T-cell (primary cell): ENCODE results near the gene ZACN. TPM values are rescaled to one million over a fixed set of nuclear protein-coding genes. Genes with fewer than 3 reads are reported as not detected.
A peak's percentile ranks its signal among the peaks of the same experiment; 100 is the strongest.

Experiments used
- ATAC-seq, 4 experiments: fragments of 200-7000 bp in 3 of 4; fragments of 150-1000 bp in 1 of 4; cut with Tn5 transposase; replicated peaks in 1 of 4; 1 replicate in 3 of 4; 2 replicates in 1 of 4; pipeline ENCODE4 v1.10.0; 2021; ENCODE audit warnings: moderate library complexity in 3 of 4, mild to moderate bottlenecking in 2 of 4, moderate number of reproducible peaks in 1 of 4
- CTCF ChIA-PET, 2 donors: fragments of 300-600 bp; sonication (Branson Sonifier 250); formaldehyde crosslinking; loops; one replicate each; lab custom pipeline; 2022; ENCODE audit warnings: antibody characterized with exemption in 2 of 2; lab: Charles Lee
- POLR2A ChIA-PET, 2 donors: fragments of 300-600 bp; sonication (Branson Sonifier 250); formaldehyde crosslinking; loops; one replicate each; lab custom pipeline; 2022; ENCODE audit warnings: antibody characterized with exemption in 2 of 2; lab: Charles Lee
- DNase-seq, 35 experiments: peaks; one replicate each; pipeline versions ENCODE4 v3.0.0 to v3.0.0-alpha.2; 2013 to 2023
- H3K27ac ChIP-seq: one replicate; pipeline ENCODE4 v1.5.1; 2013; ENCODE audit warnings: low read length
- H3K27me3 ChIP-seq, 2 experiments: replicated peaks in 1 of 2; 1 replicate in 1 of 2; 2 replicates in 1 of 2; pipeline versions ENCODE4 v1.6.1 to v1.7.0; 2013; ENCODE audit warnings: low read length in 1 of 2, mixed read lengths in 1 of 2; ENCODE audit not compliant: control insufficient read depth in 2 of 2, insufficient read depth in 2 of 2; ENCODE audit errors: extremely low read depth in 1 of 2
- H3K36me3 ChIP-seq, 2 donors: 1 replicate in 1 of 2; 2 replicates in 1 of 2; pipeline versions ENCODE4 v1.6.1 to v1.7.0; 2013; ENCODE audit warnings: low read length in 1 of 2; ENCODE audit not compliant: control insufficient read depth in 2 of 2, insufficient read depth in 1 of 2; ENCODE audit errors: extremely low read depth in 1 of 2
- H3K4me1 ChIP-seq, 2 experiments: 1 replicate in 1 of 2; 2 replicates in 1 of 2; pipeline versions ENCODE4 v1.6.1 to v1.7.0; 2013; ENCODE audit warnings: low read length in 2 of 2, mixed read lengths in 1 of 2; ENCODE audit not compliant: insufficient read depth in 2 of 2, control insufficient read depth in 1 of 2; ENCODE audit errors: extremely low read depth in 1 of 2
- H3K4me3 ChIP-seq, 2 donors: 1 replicate in 1 of 2; 2 replicates in 1 of 2; pipeline versions ENCODE4 v1.5.1 to v1.7.0; 2013; ENCODE audit warnings: mild to moderate bottlenecking in 2 of 2, low read length in 1 of 2, moderate library complexity in 1 of 2; ENCODE audit not compliant: control insufficient read depth in 1 of 2; ENCODE audit errors: extremely low read depth in 1 of 2
- H3K9me3 ChIP-seq: 2 replicates; pipeline ENCODE4 v1.7.0; 2013
- H3K27ac Mint-ChIP-seq, 2 donors: one replicate each; pipeline ENCODE4 v1.8.0; 2020 to 2021; ENCODE audit warnings: mild to moderate bottlenecking in 2 of 2, mixed read lengths in 2 of 2
- H3K27me3 Mint-ChIP-seq, 2 donors: one replicate each; pipeline ENCODE4 v1.8.0; 2021 to 2022; ENCODE audit warnings: mixed read lengths in 2 of 2
- H3K36me3 Mint-ChIP-seq: one replicate; pipeline ENCODE4 v1.8.0; 2021; ENCODE audit warnings: mixed read lengths
- H3K4me1 Mint-ChIP-seq, 3 donors: one replicate each; pipeline ENCODE4 v1.8.0; 2020 to 2022; ENCODE audit warnings: mixed read lengths in 3 of 3, mild to moderate bottlenecking in 1 of 3
- H3K4me3 Mint-ChIP-seq, 3 donors: one replicate each; pipeline ENCODE4 v1.8.0; 2020 to 2022; ENCODE audit warnings: mild to moderate bottlenecking in 3 of 3, mixed read lengths in 3 of 3, moderate library complexity in 3 of 3
- H3K9me3 Mint-ChIP-seq, 3 donors: one replicate each; pipeline ENCODE4 v1.8.0; 2020 to 2022; ENCODE audit warnings: mixed read lengths in 3 of 3
- WGBS: methylation state at CpG from one replicate; pipeline ENCODE4 v1.1.5; 2013; ENCODE audit warnings: missing lambda C conversion rate; ENCODE audit not compliant: insufficient coverage; 5-methylcytosine and 5-hydroxymethylcytosine counted together
- total RNA-seq, 35 experiments: library from RNA in 6 of 35; stranded (reverse) in 6 of 35; fragments of 120-200 nt in 1 of 35; gene quantifications; one replicate each; pipeline versions ENCODE4 v1.2.1 to v1.2.4 and lab custom pipeline; 2013 to 2026

ZACN gene
- total RNA-seq, 5 donors from 2014 or later (not counting 1 experiment from before 2014, with no cell fraction given): 0.20 to 1.6 (median 0.31) TPM; not detected in 1

DNA sequence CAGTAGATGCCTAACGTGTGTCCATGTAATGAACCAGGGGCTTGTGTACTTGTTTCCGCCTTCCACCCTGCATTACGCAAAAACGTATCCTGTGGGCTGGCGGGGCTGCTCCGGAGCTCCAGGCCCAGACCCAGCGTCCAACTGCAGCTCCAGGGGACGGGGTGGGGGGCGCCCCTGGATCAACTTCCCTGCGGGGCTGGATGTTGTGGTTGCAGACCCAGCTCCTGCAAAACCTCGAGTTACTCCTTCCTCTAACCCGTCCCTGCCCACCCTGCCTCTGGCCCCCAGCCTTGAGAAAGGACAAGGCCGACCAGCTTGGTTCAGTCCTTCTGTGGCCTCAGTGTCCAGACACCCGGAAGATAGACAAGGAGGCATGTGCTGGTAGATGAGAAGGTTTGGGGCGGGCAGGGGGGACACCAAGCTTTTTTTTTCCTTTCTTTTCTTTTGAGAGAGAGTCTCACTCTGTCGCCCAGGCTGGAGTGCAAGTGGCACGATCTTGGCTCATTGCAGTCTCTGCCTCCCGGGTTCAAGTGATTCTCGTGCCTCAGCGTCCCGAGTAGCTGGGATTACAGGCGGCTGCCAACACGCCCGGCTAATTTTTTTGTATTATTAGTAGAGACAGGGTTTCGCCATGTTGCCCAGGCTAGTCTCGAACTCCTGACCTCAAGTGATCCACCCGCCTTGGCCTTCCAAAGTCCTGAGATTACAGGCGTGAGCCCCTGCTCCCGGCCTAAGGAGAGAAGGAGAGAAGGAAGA is 25.3 kb downstream of the ZACN start:
- H3K36me3 Mint-ChIP-seq: peaks cover 17% of the 10 kb centered on the region
- peaks cover 7 to 22% of the 10 kb centered on the region in 2 donors for H3K36me3 ChIP-seq
- peak overlapping the region; percentile 57 to 68 for H3K4me3 ChIP-seq
- H3K4me3 Mint-ChIP-seq: peak overlapping the region; percentile 90 to 96 (median 92)
- DNase-seq (no peak), ATAC-seq (no peak)
- H3K4me1 Mint-ChIP-seq: peaks cover 36 to 39% (median 37%) of the 10 kb centered on the region in 3 donors
- POLR2A ChIA-PET: interaction anchor here (0.6 kb wide), 3 partner anchors 163 to 921 kb away, joined by 3 to 5 read pairs (median 3); no protein-coding TSS in a partner anchor
- H3K27ac Mint-ChIP-seq: peak overlapping the region; percentile 91 to 94
- H3K27me3 Mint-ChIP-seq: no peaks in the 10 kb centered on the region
- no peaks in the 10 kb centered on the region for H3K27me3 ChIP-seq
- H3K27ac ChIP-seq: peak overlapping the region; percentile 71
- 82% methylated on average over 15 of the region's 29 CpGs for whole genome bisulfite sequencing
- no peaks in the 10 kb centered on the region for H3K9me3 ChIP-seq
- H3K9me3 Mint-ChIP-seq: no peaks in the 10 kb centered on the region
- peaks cover 13 to 26% of the 10 kb centered on the region in 2 experiments for H3K4me1 ChIP-seq
- CTCF ChIA-PET: interaction anchor here (0.6 to 1.8 kb wide), 4 partner anchors 62 to 163 kb away, joined by 3 to 9 read pairs (median 4); no protein-coding TSS in a partner anchor

GRCh38 chr17:76104896-76105231 is 25.9 kb downstream of the ZACN start:
- peaks cover 11% of the 10 kb centered on the region for H3K36me3 Mint-ChIP-seq
- H3K9me3 ChIP-seq: no peaks in the 10 kb centered on the region
- CTCF ChIA-PET: no interaction called here
- DNase-seq (no peak), ATAC-seq (no peak)
- H3K27me3 Mint-ChIP-seq: no peaks in the 10 kb centered on the region
- peak overlapping the region; percentile 91 to 94 for H3K27ac Mint-ChIP-seq
- no peak overlapping the region for H3K27ac ChIP-seq
- H3K36me3 ChIP-seq: peaks cover 7 to 17% of the 10 kb centered on the region in 2 donors
- H3K9me3 Mint-ChIP-seq: no peaks in the 10 kb centered on the region
- no peaks in the 10 kb centered on the region for H3K27me3 ChIP-seq
- H3K4me3 ChIP-seq: no peak overlapping the region
- POLR2A ChIA-PET: no interaction called here
- peak overlapping the region; percentile 90 to 96 (median 92) for H3K4me3 Mint-ChIP-seq
- WGBS: 86% methylated on average over 1 of the region's 5 CpGs
- peaks cover 13 to 26% of the 10 kb centered on the region in 2 experiments for H3K4me1 ChIP-seq
- peaks cover 32 to 35% (median 35%) of the 10 kb centered on the region in 3 donors for H3K4me1 Mint-ChIP-seq

DNA sequence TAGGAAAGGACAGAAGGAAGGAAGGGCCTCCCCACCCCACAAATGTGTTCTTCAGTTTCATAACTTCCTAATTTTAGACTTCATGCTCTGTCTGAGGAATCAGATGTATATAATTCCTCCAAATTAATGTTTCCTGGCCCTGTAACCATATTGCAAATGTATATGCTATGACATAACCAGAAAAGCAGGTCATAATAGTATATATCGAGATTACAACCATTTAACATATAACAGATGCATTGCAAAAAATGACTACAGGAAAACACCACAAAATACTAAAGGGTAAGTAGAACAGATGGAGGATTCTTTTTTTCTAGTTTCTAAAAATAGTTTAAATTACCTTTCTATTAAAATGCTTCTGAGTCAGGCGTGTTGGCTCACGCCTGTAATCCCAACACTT is 27.7 kb downstream of the ZACN start:
- CTCF ChIA-PET: interaction anchor here in 1 of 2 donors (0.5 to 0.7 kb wide), 2 partner anchors 92 to 341 kb away, joined by 3 read pairs; no protein-coding TSS in a partner anchor
- WGBS: no CpG with 5 or more reads among the region's 3 CpGs
- Histone ChIP-seq H3K9me3 (no peaks in the 10 kb centered on the region), H3K27me3 (peaks cover 0 to 3% of the 10 kb centered on the region in 2 experiments), H3K27ac (no peak overlapping the region), H3K36me3 (peaks cover 0 to 5% of the 10 kb centered on the region in 2 donors), H3K4me1 (peaks cover 13 to 25% of the 10 kb centered on the region in 2 experiments), H3K4me3 (no peak overlapping the region)
- POLR2A ChIA-PET: no interaction called here
- H3K36me3 Mint-ChIP-seq: peaks cover under 1% of the 10 kb centered on the region
- ATAC-seq: no peak
- no peaks in the 10 kb centered on the region for H3K9me3 Mint-ChIP-seq
- H3K27me3 Mint-ChIP-seq: no peaks in the 10 kb centered on the region
- DNase-seq: no peak
- no peak overlapping the region for H3K4me3 Mint-ChIP-seq
- H3K4me1 Mint-ChIP-seq: peaks cover 24 to 28% (median 26%) of the 10 kb centered on the region in 3 donors
- H3K27ac Mint-ChIP-seq: no peak overlapping the region

- no peaks in the 10 kb centered on the region for H3K36me3 ChIP-seq
- no peak overlapping the region for H3K4me3 ChIP-seq
- peaks cover 0 to 3% of the 10 kb centered on the region in 2 experiments for H3K27me3 ChIP-seq
- H3K36me3 Mint-ChIP-seq: no peaks in the 10 kb centered on the region
- peaks cover 13 to 17% of the 10 kb centered on the region in 2 experiments for H3K4me1 ChIP-seq
- no CpG with 5 or more reads among the region's 6 CpGs for WGBS
- DNase-seq: peak in 1 of 35 experiments; percentile 41
- H3K9me3 ChIP-seq: no peaks in the 10 kb centered on the region
- ChIA-PET POLR2A (no interaction called here), CTCF (interaction anchor here (0.5 to 0.6 kb wide), 2 partner anchors 93 to 1241 kb away, joined by 3 to 7 read pairs; no protein-coding TSS in a partner anchor)
- no peak overlapping the region for H3K27ac Mint-ChIP-seq
- no peak overlapping the region for H3K27ac ChIP-seq
- H3K27me3 Mint-ChIP-seq: no peaks in the 10 kb centered on the region
- H3K4me3 Mint-ChIP-seq: no peak overlapping the region
- ATAC-seq: no peak
- H3K9me3 Mint-ChIP-seq: no peaks in the 10 kb centered on the region
- peaks cover 19 to 21% (median 19%) of the 10 kb centered on the region in 3 donors for H3K4me1 Mint-ChIP-seq
These were observed 28.5 kb downstream of the ZACN start for GRCh38 chr17:76107509-76107908.

DNA sequence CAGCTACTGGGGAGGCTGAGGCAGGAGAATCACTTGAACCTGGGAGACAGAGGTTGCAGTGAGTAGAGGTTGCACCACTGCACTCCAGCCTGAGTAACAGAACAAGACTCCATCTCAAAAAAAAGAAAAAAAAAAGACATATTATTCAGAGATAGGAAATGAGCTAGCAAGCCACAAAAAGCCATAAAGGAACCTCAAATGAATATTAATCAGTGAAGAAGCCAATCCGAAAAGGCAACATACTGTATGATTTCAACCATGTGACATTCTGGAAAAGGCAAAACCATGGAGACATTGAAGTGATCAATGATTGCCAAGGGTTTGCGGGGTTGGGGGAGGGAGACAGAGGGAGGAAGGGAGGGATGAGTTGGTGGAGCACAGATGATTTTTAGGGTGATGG is 33.0 kb downstream of the ZACN start:
- Histone ChIP-seq H3K27ac (no peak overlapping the region), H3K27me3 (peaks cover 0 to 3% of the 10 kb centered on the region in 2 experiments), H3K9me3 (no peaks in the 10 kb centered on the region), H3K36me3 (no peaks in the 10 kb centered on the region), H3K4me1 (no peaks in the 10 kb centered on the region), H3K4me3 (no peak overlapping the region)
- DNase-seq: no peak
- WGBS: 100% methylated on average over 1 of the region's 2 CpGs
- H3K27me3 Mint-ChIP-seq: no peaks in the 10 kb centered on the region
- H3K27ac Mint-ChIP-seq: no peak overlapping the region
- no peak overlapping the region for H3K4me3 Mint-ChIP-seq
- CTCF ChIA-PET: interaction anchor here in 1 of 2 donors (0.8 kb wide), 1 partner anchor 109 kb away, joined by 3 read pairs; no protein-coding TSS in a partner anchor
- no peak for ATAC-seq
- no peaks in the 10 kb centered on the region for H3K4me1 Mint-ChIP-seq
- POLR2A ChIA-PET: no interaction called here
- no peaks in the 10 kb centered on the region for H3K36me3 Mint-ChIP-seq
- no peaks in the 10 kb centered on the region for H3K9me3 Mint-ChIP-seq

- Histone ChIP-seq H3K9me3 (no peaks in the 10 kb centered on the region), H3K27me3 (peaks cover 0 to 7% of the 10 kb centered on the region in 2 experiments), H3K27ac (no peak overlapping the region), H3K4me1 (no peaks in the 10 kb centered on the region), H3K4me3 (no peak overlapping the region), H3K36me3 (peaks cover 0 to 2% of the 10 kb centered on the region in 2 donors)
- no peaks in the 10 kb centered on the region for H3K27me3 Mint-ChIP-seq
- DNase-seq (no peak), ATAC-seq (no peak)
- no peaks in the 10 kb centered on the region for H3K36me3 Mint-ChIP-seq
- H3K4me1 Mint-ChIP-seq: no peaks in the 10 kb centered on the region
- H3K4me3 Mint-ChIP-seq: no peak overlapping the region
- ChIA-PET CTCF (interaction anchor here (0.7 to 1.5 kb wide), 2 partner anchors 147 to 164 kb away, joined by 3 to 4 read pairs; no protein-coding TSS in a partner anchor), POLR2A (interaction anchor here in 1 of 2 donors (0.5 kb wide), 1 partner anchor 49 kb away, joined by 9 read pairs; no protein-coding TSS in a partner anchor)
- no peaks in the 10 kb centered on the region for H3K9me3 Mint-ChIP-seq
- WGBS: no CpG with 5 or more reads among the region's 7 CpGs
- no peak overlapping the region for H3K27ac Mint-ChIP-seq
These were observed 36.3 kb downstream of the ZACN start for GRCh38 chr17:76115138-76115754.
